GM21737 (cell line): ENCODE measurements around the gene OR12D3.
"Not testable (repeated sequence)": the region's sequence is repeated elsewhere in the genome, so short reads cannot be mapped to it uniquely, and the experiment has no call there.

ENCODE experiments used
- ATAC-seq: cut with Tn5 transposase; IDR thresholded peaks from one replicate; pipeline ENCODE4 v1.9.1; 2021; ENCODE audit warnings: mild to moderate bottlenecking, moderate library complexity; ENCODE audit not compliant: unreplicated experiment

Gene OR12D3

GRCh38 chr6:29375191-29375590 is at the start of gene OR12D3:
TSS of gene OR12D3 (minus strand) at chr6:29375291. CDS start at chr6:29375287, 4 bp downstream.
- no peak for ATAC-seq

- no peak for ATAC-seq
Observed at GRCh38 chr6:29424575-29424974, 49.5 kb upstream of the OR12D3 start.

- ATAC-seq = no peak
Observed at GRCh38 chr6:29424168-29424567, 49.1 kb upstream of the OR12D3 start.

GRCh38 chr6:29419516-29419915 is 44.4 kb upstream of the OR12D3 start:
- ATAC-seq = no peak

GRCh38 chr6:29414588-29414987 is 39.5 kb upstream of the OR12D3 start, which contains the start of gene OR12D1:
TSS of gene OR12D1 (plus strand) at chr6:29414928.
- no peak for ATAC-seq

- no peak for ATAC-seq
Observed at GRCh38 chr6:29403801-29404200, 28.7 kb upstream of the OR12D3 start.

GRCh38 chr6:29399525-29399924 is 24.4 kb upstream of the OR12D3 start:
- no peak for ATAC-seq

GRCh38 chr6:29395331-29395730 is 20.2 kb upstream of the OR12D3 start, which contains the start of gene OR12D2:
TSS of gene OR12D2 (plus strand) at chr6:29395631. CDS start at chr6:29396700, 1,069 bp downstream.
- no peak for ATAC-seq

GRCh38 chr6:29388533-29388932 is 13.4 kb upstream of the OR12D3 start:
- no peak for ATAC-seq

GRCh38 chr6:29376003-29376402 is 912 bp upstream of the OR12D3 start:
- ATAC-seq = no peak

- ATAC-seq = no peak
Observed at GRCh38 chr6:29368765-29369164, 6.3 kb downstream of the OR12D3 start, which contains the start of gene OR5V1. TSS of gene OR5V1 (minus strand) at chr6:29368865. CDS start at chr6:29356195, 12,670 bp downstream.

GRCh38 chr6:29355603-29356002 is 19.5 kb downstream of the OR12D3 start:
- no peak for ATAC-seq

- ATAC-seq = no peak
Observed at GRCh38 chr6:29354980-29355379, 20.1 kb downstream of the OR12D3 start.

- not testable (repeated sequence) for ATAC-seq
Observed at GRCh38 chr6:29349348-29349747, 25.7 kb downstream of the OR12D3 start.

- no peak for ATAC-seq
Observed at GRCh38 chr6:29345380-29345779, 29.7 kb downstream of the OR12D3 start.

- no peak for ATAC-seq
Observed at GRCh38 chr6:29336269-29336668, 38.8 kb downstream of the OR12D3 start.

GRCh38 chr6:29332676-29333075 is 42.4 kb downstream of the OR12D3 start:
- no peak for ATAC-seq

- no peak for ATAC-seq
Observed at GRCh38 chr6:29325777-29326176, 49.3 kb downstream of the OR12D3 start.
